Hematopoietic multipotent progenitor cell treated with erythropoietin and hydrocortisone succinate and interleukin-3 and kit ligand, for 8 days (in vitro differentiated cells): ENCODE data around the gene ZNF143.
"Not testable (repeated sequence)": the region's sequence is repeated elsewhere in the genome, so short reads cannot be mapped to it uniquely, and the experiment has no call there.

Experiments
- DNase-seq: peaks from one replicate; pipeline ENCODE4 v3.0.0-alpha.2; 2015

Gene ZNF143

DNA sequence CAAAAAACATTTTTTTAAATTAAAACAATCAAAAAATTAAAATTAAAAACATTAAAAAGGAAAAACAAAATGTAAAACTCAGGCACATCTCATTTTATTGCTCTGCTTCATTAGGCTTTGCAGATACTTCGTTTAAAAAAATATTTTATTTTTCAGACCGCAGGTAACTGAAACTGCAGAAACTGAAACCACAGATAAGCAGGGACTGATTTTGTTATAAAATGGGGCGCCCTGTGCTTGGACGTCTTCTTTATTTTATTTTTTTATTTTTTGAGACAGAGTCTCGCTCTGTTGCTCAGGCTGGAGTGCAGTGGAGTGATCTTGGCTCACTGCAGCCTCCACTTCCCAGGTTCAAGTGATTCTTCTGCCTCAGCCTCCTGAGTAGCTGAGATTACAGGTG, 88.4 kb downstream of the ZNF143 start:
- not testable (repeated sequence) for DNase-seq

DNA sequence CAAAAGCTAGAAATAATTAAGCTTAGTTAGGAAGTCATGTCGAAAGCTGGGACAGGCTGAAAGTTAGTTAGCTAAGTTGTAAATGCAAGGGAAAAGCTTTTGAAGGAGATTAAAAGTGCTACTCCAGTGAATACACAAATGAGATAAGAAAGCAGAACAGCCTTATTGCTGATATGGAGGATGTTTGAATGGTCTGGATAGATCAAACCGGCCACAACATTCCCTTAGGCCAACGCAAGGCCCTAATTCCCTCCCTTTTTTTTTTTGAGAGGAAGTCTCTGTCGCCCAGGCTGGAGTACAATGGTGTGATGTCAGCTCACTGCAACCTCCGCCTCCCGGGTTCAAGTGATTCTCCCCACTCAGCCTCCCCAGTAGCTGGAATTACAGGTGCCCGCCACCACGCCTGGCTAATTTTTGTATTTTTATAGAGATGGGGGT, 89.4 kb downstream of the ZNF143 start:
- DNase-seq: peak; percentile 68

DNA sequence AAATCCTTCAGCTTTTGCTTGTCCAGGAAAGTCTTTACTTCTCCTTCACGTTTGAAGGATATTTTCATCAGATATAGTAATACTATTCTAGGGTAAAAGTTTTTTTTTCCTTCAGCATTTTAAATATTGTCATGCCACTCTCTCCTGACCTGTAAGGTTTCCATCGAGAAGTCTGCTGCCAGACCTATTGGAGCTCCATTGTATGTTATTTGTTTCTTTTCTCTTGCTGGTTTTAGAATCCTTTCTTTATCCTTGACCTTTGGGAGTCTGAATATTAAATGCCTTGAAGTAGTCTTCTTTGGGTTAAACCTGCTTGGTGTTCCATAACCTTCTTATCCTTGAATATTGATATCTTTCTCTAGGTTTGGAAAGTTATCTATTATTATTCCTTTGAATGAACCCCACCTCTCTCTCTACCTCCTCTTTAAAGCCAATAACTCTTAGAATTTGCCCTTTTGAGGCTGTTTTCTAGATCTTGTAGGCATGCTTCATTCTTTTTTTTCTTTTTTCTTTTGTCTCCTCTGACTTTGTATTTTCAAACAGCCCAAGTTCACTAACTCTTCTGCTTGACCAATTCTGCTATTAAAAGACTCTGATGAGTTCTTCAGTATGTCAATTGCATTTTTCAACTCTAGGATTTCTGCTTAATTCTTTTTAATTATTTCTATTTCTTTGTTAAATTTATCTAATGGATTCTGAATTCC, 100.6 kb downstream of the ZNF143 start:
- DNase-seq: no peak

DNA sequence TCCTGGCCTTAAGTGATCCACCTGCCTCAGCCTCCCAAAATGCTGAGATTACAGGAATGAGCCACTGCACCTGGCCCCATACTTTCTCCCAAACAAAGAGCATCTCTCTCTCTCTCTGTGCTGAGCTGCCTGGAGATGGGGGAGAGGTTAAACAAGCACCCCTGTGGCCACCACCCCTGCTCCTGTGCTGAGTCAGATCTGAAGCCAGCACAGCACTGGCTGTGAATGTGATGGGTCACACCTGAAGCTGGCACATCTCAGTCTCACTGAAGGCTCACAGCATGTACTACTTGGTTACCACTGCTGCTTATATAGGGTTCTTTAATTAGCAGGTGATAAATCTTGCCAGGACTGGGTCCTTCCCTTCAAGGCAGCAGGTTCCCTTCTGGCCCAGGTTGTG, 101.9 kb downstream of the ZNF143 start:
- no peak for DNase-seq

DNA sequence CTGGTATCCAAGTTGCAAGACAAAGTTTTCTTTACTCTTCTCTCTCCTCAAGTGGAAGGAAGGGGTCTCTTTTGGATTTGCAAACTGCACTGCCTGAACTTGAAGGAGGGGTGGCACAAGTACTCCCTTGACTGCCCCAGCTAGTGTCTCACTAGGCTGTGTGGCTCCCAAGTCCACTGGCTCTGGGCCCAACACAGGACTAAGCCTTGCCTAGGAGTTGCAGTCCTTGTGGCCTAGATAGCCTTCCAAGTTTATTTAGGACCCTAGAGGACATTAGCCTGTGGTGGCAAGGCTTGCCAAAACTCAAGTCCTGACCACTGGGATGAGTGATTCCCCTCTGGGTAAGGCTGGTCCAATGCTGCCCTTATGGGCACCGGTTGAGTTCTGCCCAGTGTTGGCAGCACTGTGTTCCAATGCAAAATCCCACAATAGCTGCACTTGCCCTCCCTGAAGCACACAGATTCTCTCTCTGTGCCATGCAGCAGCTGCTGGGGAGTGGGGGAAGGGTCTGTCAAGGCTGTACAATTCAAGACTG, 102.5 kb downstream of the ZNF143 start:
- no peak for DNase-seq

DNA sequence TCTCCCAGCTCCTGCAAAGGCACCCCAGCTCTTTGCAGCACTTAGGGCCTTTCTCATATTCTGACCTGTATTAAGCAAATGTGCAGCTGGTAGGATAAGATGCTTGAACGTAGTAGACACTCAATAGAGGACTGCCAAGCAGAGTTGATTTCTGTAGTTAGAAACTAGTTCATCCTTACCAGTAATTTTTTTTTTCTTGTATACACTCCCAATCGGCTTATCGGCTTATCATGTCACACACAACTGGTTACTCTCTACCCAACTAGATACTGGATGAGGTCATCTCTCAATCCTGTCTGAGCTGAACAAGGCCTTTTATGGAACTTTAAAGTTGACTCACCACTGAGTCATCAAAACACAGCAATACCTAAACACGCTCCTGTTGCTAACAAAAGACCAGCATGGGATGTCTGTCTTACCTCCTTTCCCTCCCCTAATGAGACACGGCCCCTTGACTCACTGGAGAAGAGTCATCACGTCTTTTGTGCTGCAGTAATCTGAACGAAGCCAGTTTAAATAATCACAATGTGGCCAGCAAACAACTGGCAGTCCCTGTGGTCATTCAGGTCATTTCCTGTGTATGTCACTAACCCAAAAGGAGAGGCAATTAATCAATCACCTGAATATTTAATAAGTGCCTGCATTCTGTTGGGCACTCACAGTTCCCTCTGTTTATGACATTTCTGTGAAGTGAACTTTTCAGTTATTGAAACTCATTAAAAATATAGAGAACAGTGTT, 105.2 kb downstream of the ZNF143 start:
- DNase-seq: peak; percentile 97

DNA sequence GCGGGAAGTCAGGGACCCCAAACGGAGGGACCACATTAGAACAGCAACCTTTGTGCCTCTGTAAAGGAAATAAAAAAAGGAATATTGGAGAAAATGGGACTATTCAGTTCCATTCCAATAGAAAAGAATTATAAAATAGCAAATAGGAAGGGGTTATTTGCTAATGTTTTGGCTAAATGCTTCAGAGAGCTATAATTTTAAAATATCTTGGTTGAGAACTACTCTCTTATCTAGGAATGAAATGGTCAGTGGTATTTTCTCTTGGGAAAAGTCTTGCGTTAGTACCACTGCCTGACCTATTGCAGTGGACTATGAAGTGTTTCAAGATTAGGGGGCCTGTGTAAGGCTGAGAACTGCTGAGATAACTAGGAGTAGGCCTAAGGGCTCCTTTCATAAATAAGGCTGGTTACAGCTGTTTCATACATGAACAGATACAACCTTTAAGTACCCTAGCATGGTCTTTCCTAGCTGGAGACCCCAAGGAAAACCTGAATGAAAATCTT, 105.8 kb downstream of the ZNF143 start:
- no peak for DNase-seq

DNA sequence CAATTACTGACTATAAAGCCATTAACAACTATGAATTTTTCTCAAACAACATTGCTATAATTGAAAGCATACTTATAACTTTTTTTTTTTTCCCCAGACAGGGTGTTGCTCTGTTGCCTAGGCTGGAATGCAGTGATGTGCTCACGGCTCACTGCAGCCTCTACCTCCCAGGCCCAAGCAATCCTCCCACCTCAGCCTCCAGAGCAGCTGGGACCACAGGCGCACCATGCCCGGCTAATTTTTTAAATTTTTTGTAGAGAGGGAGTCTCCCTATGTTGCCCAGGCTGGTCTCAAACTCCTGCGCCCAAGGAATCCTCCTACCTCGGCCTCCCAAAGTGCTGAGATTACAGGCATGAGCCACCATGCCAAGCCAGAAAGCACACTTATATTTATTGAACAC, 106.6 kb downstream of the ZNF143 start:
- DNase-seq: no peak

DNA sequence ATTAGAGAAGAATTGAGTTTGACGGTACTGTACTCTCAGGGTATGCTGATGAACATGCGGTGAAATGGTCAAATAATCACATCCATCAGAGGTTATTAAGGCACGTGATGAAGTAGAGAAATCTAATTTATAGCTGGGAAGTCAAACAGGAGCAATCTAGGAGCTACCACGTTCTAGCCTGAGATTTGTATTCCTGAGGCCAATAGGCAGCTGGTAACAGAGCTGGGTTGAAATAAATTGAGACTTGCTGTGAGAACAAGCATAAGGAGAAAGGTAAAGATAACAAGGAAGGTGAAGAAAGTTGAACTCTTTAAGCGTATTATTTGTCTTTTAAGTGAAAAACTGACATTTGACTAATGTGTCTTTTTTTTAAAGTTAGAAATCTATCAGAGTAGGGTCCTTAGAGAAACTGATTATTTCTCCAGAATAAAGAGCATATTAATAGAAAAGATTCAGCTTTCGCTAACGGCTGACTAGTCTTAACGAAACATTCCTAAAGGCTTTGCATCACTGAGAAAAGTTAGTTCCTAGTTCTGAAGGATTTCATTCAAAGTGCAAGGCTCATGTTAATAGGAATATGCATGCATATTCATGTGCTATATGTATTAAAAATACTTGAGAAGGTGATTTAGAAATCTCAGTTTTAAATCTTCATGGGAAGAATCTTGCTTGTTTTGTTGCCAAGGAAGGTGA, 107.5 kb downstream of the ZNF143 start:
- no peak for DNase-seq

DNA sequence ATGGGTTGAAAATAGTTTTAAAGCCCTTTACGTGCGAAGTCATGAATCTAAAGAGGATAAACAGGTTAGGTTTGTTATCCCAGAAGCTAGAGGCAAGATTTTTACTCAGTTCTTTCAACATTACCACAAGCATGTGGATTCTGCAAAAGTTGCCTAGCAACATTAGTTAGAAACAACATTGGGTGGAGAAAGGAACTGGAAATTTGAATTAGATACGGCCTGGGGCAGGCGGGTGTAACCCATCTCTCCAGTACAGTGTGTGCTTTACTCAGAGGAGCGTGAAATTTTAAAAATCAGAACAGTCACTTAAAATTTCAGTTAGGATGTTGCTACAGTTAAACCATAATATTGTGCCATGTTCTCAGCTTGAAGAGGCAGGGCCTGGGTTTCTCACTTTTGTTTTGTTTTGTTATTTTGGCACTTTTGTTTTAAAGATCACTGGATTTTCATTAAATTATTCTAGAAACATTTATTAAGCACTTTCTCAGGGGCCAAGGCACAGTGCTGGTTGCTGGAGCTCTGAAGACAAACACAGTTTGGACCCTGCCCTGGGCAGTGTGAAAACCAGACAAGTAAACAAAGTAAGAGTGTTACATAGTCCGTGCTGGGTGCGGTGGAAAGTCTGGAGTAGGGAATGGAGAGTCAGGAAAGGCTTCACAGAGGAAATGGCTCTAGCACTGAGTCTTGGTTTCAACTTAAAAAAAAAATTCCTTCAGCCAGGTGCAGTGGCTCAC, 108.2 kb downstream of the ZNF143 start:
- DNase-seq: peak; percentile 57

DNA sequence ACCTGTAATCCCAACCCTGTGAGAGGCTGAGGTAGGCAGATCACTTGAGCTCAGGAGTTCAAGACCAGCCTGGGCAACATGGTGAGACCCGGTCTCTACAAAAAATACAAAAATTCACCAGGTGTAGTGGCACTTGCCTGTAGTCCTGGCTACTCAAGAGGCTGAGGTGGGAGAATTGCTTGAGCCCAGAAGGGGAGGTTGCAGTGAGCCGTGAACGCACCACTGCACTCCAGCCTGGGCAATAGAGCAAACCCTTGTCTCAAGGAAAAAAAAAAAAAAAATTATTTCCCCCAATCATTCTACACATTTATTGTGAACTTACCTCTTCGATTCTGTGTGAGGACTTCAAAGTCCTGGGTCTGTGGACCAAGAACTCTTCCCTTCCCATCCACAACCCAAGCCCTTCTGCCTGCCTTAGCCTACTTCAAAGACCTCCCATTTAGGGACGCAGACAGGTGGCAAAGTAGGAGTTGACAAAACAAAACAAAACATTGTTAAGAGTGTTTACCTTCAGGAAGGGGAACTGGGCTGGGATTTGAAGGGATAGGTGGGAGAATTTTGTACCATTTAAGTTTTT, 108.9 kb downstream of the ZNF143 start:
- DNase-seq: no peak

DNA sequence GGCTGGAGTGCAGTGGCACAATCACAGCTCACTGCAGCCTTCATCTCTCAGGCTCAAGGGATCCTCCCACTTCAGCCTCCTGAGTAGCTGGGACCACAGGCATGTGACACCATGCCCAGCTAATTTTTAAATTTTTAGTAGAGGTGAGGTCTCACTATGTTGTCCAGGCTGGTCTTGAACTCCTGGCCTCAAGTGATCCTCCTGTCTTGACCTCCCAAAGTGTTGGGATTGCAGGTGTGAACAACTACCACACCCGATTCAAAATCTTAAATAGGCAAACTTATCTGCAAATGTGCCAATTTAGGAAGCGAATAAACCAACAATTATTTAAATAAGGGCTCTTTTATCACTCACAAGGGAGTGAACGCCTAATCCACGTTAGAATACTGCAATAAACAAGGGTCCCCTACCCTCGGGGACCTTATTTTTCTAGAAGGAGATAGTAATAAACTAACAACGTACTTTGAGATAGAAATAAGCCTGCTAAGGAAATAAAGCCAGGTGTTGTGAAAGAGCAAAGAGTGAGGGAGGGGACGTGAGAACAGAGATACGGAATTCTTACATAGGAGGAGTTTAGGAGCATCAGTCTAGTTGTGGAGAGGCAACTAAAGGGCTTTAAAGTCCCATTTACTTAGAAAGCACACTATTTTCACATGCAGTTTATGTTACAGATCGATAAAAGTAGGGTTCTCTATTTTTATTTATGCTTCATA, 109.7 kb downstream of the ZNF143 start:
- DNase-seq: no peak

DNA sequence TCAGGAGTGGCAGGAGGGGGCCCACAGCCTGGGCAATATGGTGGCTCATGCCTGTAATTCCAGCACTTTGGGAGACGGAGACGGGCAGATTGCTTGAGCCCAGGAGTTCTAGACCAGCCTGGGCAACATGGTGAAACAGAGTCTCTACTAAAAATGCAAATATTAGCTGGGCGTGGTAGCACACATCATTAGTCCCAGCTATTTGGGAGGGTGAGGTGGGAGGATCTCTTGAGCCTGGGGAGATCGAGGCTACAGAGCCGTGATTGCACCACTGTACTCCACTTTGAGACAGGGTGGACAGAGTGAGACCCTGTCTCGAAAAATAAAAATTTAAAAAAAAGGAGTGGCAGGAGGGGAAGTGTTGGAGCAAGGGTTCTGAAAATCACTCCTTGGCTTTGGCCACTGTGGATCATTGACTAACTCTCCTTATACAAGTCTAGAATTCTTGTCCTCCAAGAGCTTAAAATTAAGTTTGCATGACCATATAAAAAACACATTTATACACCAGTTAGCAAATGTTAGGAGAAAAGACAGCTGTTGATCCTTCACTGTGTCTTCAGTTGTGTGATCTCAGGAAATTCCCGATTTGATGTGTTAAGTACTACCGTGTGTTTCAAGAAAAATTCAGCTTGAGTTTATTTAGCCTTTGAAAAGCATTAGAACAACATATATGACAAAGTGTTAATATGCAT, 110.4 kb downstream of the ZNF143 start:
- DNase-seq: no peak

DNA sequence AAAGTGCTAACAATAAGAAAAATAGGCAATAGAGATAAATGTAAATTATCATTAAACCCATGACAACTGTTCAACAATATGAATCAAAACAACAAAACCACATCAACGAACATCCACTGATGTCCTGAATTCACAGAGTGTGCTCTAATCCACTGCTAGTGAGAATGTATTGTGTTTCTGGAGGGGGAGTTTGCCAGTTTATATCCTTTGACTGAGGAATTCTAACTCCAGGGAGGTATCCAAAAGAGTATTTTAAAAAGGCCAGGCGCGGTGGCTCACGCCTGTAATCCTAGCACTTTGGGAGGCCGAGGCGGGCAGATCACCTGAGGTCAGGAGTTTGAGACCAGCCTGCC, 110.9 kb downstream of the ZNF143 start:
- no peak for DNase-seq

DNA sequence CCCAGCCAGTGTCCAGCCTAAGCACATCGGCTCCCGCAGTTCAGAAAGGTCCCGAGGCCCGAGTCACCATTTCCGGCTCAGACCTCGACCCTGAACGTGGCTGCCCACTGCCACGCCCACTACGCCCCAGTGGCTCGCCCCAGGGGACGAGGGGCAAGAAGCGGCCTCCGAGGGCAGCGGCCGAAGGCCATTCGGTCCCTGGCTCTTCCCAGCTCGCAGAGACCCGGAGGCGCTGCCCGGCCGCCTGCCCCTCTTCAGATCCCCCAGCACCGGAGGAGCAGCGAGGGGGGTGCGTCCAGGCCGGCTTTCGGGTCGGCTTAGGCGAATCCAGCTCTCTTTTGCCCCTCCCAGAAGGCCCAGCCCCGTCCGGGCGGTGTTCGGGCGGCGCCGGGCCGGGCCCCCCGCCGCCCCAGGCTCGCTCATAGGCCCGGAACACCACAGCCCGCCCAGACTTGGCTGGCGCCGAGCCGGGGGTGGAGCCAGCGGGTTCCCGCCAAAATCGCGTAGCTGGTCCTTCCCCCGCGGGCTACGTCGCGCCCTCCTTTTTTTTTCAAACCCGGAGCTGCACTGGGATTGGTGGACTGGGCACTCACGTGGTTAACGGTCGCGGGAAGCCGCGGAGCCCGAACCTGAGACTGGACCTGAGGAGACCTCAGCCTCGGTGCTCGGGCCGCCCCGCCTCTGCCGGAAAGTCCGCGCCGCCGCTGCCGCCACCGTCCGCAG, 112.4 kb downstream of the ZNF143 start, which contains the start of gene WEE1:
WEE1 (plus strand) TSS at position 619 of the 723 bp plus-strand sequence. CDS start 264 bp downstream, outside the sequence.
- DNase-seq: peak; percentile 97

DNA sequence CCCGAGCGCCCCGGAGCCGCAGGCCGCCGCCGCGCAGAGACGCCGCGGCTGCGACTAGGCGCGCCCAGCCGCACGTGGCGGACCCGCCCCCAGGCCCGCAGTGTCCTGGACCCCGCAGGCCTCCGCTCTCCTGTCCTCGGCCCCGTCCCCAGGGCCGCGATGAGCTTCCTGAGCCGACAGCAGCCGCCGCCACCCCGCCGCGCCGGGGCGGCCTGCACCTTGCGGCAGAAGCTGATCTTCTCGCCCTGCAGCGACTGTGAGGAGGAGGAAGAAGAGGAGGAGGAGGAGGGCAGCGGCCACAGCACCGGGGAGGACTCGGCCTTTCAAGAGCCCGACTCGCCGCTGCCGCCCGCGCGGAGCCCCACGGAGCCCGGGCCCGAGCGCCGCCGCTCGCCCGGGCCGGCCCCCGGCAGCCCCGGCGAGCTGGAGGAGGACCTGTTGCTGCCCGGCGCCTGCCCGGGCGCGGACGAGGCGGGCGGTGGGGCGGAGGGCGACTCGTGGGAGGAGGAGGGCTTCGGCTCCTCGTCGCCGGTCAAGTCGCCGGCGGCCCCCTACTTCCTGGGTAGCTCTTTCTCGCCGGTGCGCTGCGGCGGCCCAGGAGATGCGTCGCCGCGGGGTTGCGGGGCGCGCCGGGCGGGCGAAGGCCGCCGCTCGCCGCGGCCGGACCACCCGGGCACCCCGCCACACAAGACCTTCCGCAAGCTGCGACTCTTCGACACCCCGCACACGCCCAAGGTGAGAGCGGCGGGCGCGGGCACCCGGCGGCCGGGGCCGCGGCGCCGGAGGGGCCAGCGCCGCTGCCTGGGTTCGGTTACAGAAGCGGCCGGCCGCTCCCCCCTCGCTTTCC, 113.2 kb downstream of the ZNF143 start:
- no peak for DNase-seq

DNA sequence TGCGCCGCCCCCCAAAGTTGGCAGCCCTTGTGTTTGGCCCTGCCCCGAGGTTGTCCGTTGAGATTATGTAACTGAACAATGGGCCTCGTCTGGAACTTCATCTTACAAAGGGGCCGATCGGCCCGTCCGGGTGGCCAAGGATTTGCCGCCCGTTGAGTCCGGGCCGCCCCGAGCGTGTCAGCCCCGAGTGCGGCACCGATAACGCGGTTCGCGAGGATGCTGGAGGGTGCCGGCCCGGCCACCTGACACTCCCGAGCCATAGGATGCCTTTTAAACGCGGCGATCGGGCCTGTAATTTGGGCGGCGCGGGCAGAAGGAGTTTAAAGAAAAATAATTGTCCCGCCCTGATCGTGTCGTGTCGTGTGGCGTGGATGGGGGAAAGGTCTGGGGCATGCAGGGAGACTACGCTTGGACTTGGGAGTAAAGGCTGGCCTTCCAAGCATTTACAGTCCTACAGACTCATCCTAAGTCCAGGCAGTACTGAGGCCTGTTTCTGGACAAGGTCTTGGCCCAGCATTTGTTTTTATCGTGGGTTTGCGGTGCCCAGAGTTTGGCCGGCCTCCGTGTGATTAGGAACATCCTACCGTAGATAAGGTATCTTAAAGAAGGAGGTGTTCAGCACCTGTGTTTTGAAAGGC, 113.9 kb downstream of the ZNF143 start:
- DNase-seq: peak; percentile 38
